Natural killer cell treated with Interleukin-12 subunit alpha and Interleukin-12 subunit beta and Interleukin-15 and Interleukin-18, amount 100 ng/mL, for 72 hours (primary cell): Measurements from ENCODE around the gene RBM25. TPM values are rescaled to one million over a fixed set of nuclear protein-coding genes. Genes with fewer than 3 reads are reported as not detected.
A peak's percentile ranks its signal among the peaks of the same experiment; 100 is the strongest.

Experiments
- ATAC-seq, 2 donors: fragments of 150-1000 bp; cut with Tn5 transposase in 1 of 2; sonication (Bioruptor Pico), chemical (Tn5 transposase) in 1 of 2; 2 replicates each; pipeline ENCODE4 v1.10.0; 2021
- DNase-seq: peaks from one replicate; pipeline ENCODE4 v3.0.0; 2022; ENCODE audit warnings: low spot score
- H3K27ac Mint-ChIP-seq, 2 donors: 1 replicate in 1 of 2; 2 replicates in 1 of 2; pipeline ENCODE4 v1.8.0; 2022; ENCODE audit warnings: mixed read lengths in 2 of 2, mild to moderate bottlenecking in 1 of 2, moderate library complexity in 1 of 2
- H3K27me3 Mint-ChIP-seq, 2 donors: 1 replicate in 1 of 2; 2 replicates in 1 of 2; pipeline ENCODE4 v1.8.0; 2022; ENCODE audit warnings: mixed read lengths in 2 of 2
- H3K36me3 Mint-ChIP-seq: one replicate; pipeline ENCODE4 v1.8.0; 2022; ENCODE audit warnings: mixed read lengths
- H3K4me1 Mint-ChIP-seq, 2 donors: 1 replicate in 1 of 2; 2 replicates in 1 of 2; pipeline ENCODE4 v1.8.0; 2022; ENCODE audit warnings: low read depth in 2 of 2, mixed read lengths in 2 of 2, mild to moderate bottlenecking in 1 of 2
- H3K4me3 Mint-ChIP-seq: one replicate; pipeline ENCODE4 v1.8.0; 2022; ENCODE audit warnings: mixed read lengths
- H3K9me3 Mint-ChIP-seq: 2 replicates; pipeline ENCODE4 v1.8.0; 2022; ENCODE audit warnings: mixed read lengths
- total RNA-seq, 2 donors: library from RNA; stranded (reverse); gene quantifications; one replicate each; pipeline ENCODE4 v1.2.3, GENCODE V29; 2022

Gene RBM25
- total RNA-seq, 2 donors from 2014 or later = 99.7 to 144 TPM

DNA sequence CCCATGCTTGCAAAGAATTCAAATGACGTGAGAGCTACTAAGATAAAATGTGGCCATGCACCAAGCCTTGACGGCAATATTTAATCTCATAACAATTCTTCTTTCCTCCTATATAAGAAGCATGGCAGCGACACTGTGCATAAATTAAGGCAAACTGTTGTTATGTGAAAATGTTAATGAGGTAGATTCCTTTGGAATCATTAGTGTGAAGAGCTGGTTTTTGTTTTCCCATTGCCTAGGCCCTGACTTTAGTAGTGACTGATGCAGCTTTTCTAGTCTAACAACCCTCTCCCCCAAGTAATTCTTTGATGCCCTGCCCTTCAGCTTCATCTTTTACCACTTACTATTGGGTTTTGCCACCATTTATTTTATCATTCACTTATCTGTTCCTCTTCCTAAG is 67.4 kb downstream of the RBM25 start:
- Mint-ChIP-seq H3K4me3 (no peak overlapping the region), H3K9me3 (no peaks in the 10 kb centered on the region), H3K4me1 (no peaks in the 10 kb centered on the region), H3K36me3 (peaks cover 5% of the 10 kb centered on the region), H3K27ac (no peak overlapping the region), H3K27me3 (no peaks in the 10 kb centered on the region)
- ATAC-seq (no peak), DNase-seq (no peak)

DNA sequence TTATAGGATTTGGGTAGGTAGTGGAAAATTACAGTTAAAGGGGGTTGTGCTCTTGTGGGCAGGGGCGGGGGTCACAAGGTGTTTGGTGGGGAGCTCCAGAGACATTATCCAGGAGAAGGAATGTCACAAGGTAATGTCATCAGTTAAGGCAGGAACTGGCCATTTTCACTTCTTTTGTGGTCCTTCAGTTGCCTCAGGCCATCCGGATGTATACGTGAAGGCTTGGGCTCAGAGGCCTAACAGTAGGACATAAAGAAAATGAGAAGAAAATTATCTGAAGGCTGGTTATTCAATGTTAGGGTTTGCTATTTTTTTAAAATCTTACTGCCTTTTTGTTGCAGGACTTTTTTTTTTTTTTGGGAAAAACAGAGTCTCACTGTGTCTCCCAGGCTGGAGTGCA is 75.5 kb downstream of the RBM25 start:
- no peaks in the 10 kb centered on the region for H3K9me3 Mint-ChIP-seq
- DNase-seq (no peak), ATAC-seq (no peak)
- no peak overlapping the region for H3K27ac Mint-ChIP-seq
- no peaks in the 10 kb centered on the region for H3K27me3 Mint-ChIP-seq
- H3K36me3 Mint-ChIP-seq = peaks cover 9% of the 10 kb centered on the region
- H3K4me3 Mint-ChIP-seq = no peak overlapping the region
- peaks cover 10 to 21% of the 10 kb centered on the region in 2 donors for H3K4me1 Mint-ChIP-seq

DNA sequence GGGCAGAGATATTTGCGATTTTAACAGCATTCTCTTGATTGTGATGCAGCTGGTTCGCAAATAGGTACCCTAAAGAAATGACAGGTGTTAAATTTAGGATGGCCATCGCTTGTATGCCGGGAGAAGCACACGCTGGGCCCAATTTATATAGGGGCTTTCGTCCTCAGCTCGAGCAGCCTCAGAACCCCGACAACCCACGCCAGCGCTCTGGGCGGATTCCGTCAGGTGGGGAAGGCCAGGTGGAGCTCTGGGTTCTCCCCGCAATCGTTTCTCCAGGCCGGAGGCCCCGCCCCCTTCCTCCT is 77.7 kb downstream of the RBM25 start:
- Mint-ChIP-seq H3K9me3 (no peaks in the 10 kb centered on the region), H3K27me3 (no peaks in the 10 kb centered on the region), H3K27ac (peak overlapping the region; percentile 82 to 86), H3K36me3 (peaks cover 9% of the 10 kb centered on the region), H3K4me1 (peaks cover 16 to 26% of the 10 kb centered on the region in 2 donors), H3K4me3 (peak overlapping the region; percentile 92)
- DNase-seq (no peak), ATAC-seq (no peak)

DNA sequence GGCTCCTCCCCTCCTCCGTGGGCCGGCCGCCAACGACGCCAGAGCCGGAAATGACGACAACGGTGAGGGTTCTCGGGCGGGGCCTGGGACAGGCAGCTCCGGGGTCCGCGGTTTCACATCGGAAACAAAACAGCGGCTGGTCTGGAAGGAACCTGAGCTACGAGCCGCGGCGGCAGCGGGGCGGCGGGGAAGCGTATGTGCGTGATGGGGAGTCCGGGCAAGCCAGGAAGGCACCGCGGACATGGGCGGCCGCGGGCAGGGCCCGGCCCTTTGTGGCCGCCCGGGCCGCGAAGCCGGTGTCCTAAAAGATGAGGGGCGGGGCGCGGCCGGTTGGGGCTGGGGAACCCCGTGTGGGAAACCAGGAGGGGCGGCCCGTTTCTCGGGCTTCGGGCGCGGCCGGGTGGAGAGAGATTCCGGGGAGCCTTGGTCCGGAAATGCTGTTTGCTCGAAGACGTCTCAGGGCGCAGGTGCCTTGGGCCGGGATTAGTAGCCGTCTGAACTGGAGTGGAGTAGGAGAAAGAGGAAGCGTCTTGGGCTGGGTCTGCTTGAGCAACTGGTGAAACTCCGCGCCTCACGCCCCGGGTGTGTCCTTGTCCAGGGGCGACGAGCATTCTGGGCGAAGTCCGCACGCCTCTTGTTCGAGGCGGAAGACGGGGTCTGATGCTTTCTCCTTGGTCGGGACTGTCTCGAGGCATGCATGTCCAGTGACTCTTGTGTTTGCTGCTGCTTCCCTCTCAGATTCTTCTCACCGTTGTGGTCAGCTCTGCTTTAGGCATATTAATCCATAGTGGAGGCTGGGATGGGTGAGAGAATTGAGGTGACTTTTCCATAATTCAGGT is 78.3 kb downstream of the RBM25 start, which contains the start of gene PSEN1:
Gene PSEN1 (plus strand): TSS at position 121 of the 839 bp plus-strand sequence. CDS start 11,513 bp downstream, outside the sequence.
- H3K4me1 Mint-ChIP-seq = peaks cover 18 to 29% of the 10 kb centered on the region in 2 donors
- peak within 1 kb of the TSS; percentile 82 to 86 for H3K27ac Mint-ChIP-seq
- no peaks in the 10 kb centered on the region for H3K27me3 Mint-ChIP-seq
- DNase-seq (peak; percentile 99), ATAC-seq (peak; percentile 98 to 99)
- peak within 1 kb of the TSS; percentile 92 for H3K4me3 Mint-ChIP-seq
- H3K36me3 Mint-ChIP-seq = peaks cover 9% of the 10 kb centered on the region
- H3K9me3 Mint-ChIP-seq = no peaks in the 10 kb centered on the region

DNA sequence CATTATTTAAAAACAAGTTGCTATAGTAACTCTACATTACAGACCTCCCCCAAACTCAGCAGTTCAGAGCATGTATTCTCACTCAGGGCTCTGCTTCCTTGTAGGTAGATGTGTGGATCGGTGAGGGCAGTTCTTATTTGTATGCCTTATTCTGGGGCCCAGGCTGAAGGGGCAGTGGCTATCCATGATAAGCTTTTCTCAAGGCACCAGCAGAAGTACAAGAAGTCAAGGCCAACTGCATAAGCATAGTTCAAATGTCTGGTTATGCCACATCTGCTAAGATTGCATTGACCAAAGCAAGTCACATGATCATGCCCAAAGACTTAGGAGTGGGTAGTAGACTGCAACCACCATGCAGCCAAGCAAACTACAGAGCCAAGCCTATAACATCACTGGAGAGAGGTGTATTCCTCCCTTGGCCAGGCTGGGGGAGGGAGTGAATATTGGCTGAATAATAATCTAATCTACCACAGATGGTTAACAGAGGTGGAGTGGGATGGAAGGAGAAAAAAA is 82.5 kb downstream of the RBM25 start:
- no peaks in the 10 kb centered on the region for H3K27me3 Mint-ChIP-seq
- ATAC-seq (no peak), DNase-seq (no peak)
- no peaks in the 10 kb centered on the region for H3K9me3 Mint-ChIP-seq
- H3K27ac Mint-ChIP-seq = peak overlapping the region in 1 of 2 donors; percentile 42
- no peaks in the 10 kb centered on the region for H3K36me3 Mint-ChIP-seq
- no peak overlapping the region for H3K4me3 Mint-ChIP-seq
- peaks cover 33 to 37% of the 10 kb centered on the region in 2 donors for H3K4me1 Mint-ChIP-seq

DNA sequence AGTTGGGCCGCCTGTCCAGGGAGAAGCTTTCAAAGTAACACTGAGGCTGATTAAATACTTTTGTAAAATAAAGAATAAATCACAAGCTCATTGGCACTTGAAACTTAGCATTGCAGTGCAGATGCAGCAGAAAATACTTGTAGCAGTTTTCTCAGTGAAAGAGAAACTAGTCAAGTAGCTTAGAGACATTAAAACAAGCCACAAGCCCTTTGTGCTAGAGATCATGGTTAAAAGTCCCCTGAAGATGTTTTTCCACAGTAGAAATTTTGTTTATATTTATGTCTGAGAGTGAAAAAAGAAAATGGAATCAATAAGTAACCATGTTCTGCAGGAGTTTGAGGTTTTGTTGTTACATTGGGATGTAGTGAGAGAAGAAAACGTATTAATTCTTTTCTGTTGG is 83.9 kb downstream of the RBM25 start:
- Mint-ChIP-seq H3K9me3 (no peaks in the 10 kb centered on the region), H3K27ac (peak overlapping the region in 1 of 2 donors; percentile 16), H3K4me1 (peaks cover 28 to 32% of the 10 kb centered on the region in 2 donors), H3K4me3 (no peak overlapping the region), H3K36me3 (no peaks in the 10 kb centered on the region), H3K27me3 (no peaks in the 10 kb centered on the region)
- ATAC-seq (no peak), DNase-seq (no peak)

DNA sequence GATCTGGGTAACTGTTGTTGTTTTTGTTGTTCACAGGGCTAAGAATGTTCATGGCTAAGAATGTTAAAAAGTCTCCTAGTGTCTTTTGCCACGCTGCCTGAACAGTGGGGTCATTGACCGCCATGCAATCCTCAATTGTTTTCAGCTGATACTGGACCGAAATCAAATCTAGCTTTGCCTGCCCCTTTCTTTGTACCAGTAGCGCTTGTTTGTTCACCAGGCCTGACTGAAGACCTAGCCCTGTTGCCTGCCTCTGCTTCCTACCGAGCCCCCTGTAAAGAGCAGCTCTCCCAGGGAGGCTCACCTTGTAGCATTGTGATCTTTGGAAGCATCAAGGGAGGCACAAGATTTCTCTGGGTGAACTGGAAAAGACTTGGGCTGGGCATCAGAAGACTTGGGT is 84.7 kb downstream of the RBM25 start:
- ATAC-seq = no peak
- H3K4me1 Mint-ChIP-seq = peaks cover 24 to 27% of the 10 kb centered on the region in 2 donors

DNA sequence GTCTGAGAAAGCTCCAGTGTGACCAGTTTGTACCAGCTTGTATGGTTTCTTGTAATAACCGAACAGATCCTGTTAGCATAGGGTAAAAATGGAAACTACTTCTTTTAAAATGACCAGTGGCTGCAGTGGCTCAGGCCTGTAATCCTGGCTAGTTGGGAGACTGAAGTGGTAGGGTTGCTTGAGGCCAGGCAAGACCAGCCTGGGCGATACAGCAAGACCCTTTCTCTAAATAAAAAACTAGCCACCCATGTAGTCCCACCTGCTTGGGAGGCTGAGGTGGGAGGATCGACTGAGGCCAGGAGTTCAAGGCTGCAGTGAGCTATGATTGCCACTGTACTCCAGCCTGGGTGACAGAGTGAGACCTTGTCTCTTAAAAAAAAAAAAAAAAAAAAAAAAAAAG is 85.3 kb downstream of the RBM25 start:
- H3K36me3 Mint-ChIP-seq = no peaks in the 10 kb centered on the region
- no peak overlapping the region for H3K27ac Mint-ChIP-seq
- peaks cover 27% of the 10 kb centered on the region in 2 donors for H3K4me1 Mint-ChIP-seq
- no peaks in the 10 kb centered on the region for H3K27me3 Mint-ChIP-seq
- no peak overlapping the region for H3K4me3 Mint-ChIP-seq
- ATAC-seq (no peak), DNase-seq (no peak)
- H3K9me3 Mint-ChIP-seq = no peaks in the 10 kb centered on the region

More for the DNA sequence above, 84.7 kb downstream of the RBM25 start:
- DNase-seq = no peak
- no peaks in the 10 kb centered on the region for H3K9me3 Mint-ChIP-seq
- H3K27me3 Mint-ChIP-seq = no peaks in the 10 kb centered on the region
- H3K27ac Mint-ChIP-seq = peak overlapping the region in 1 of 2 donors; percentile 16
- no peaks in the 10 kb centered on the region for H3K36me3 Mint-ChIP-seq
- H3K4me3 Mint-ChIP-seq = no peak overlapping the region

DNA sequence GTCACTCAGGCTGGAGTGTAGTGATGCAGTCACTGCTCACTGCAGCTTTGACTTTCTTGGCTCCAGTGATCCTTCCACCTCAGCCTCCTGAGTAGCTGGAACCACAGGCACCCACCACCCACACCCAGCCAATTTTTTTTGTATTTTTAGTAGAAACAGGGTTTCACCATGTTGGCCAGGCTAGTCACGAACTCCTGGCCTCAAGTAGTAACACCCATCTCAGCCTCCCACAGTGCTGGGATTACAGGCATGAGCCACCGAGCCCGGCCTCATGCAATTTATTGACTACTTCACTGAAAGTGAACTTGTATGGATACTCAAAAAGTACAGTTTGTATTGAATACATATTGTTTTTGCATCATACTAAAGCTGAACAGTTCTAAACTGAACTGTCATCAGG is 87.0 kb downstream of the RBM25 start:
- no peak for ATAC-seq
- Mint-ChIP-seq H3K36me3 (no peaks in the 10 kb centered on the region), H3K27ac (no peak overlapping the region), H3K27me3 (no peaks in the 10 kb centered on the region), H3K4me3 (no peak overlapping the region), H3K9me3 (no peaks in the 10 kb centered on the region), H3K4me1 (peaks cover 27% of the 10 kb centered on the region in 2 donors)
- DNase-seq = no peak

DNA sequence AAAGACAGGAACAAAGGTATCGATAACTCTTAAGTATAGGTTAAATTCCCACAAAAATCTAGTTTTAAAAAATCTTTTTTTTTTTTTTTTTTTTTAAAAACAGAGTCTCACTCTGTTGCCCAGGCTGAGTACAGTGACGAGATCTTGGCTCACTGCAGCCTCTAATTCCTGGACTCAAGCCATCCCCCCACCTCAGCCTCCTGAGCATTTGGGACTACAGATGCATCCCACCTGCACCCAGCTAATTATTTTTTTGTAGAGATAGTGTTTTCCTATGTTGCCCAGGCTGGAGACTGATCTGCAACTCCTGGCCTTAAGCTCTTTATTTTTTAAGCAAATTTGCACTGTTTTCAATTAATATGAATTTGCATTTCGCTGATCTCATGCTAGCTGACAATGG is 87.8 kb downstream of the RBM25 start:
- no peaks in the 10 kb centered on the region for H3K36me3 Mint-ChIP-seq
- H3K27ac Mint-ChIP-seq = no peak overlapping the region
- peaks cover 20 to 21% of the 10 kb centered on the region in 2 donors for H3K4me1 Mint-ChIP-seq
- no peak for ATAC-seq
- no peak overlapping the region for H3K4me3 Mint-ChIP-seq
- no peak for DNase-seq
- no peaks in the 10 kb centered on the region for H3K27me3 Mint-ChIP-seq
- H3K9me3 Mint-ChIP-seq = no peaks in the 10 kb centered on the region

DNA sequence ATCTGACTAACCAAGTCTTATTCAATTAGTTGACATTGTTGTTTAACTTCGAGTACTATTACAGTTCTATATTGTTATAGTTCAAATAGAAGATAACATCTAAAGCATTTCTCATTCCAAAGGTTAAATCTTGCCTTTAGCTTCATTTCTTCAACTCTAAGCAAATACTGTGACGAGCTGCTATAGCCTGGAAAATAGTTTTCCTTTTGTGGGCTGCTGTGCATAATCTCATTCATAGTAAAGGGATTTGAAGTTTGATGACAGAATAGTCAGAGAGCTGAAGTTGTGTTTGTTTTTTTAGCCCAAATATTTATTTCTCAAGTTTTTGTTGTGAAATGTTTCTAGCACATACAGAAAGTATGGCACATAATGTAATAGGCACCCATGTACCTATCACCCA is 91.4 kb downstream of the RBM25 start:
- H3K4me3 Mint-ChIP-seq = no peak overlapping the region
- no peaks in the 10 kb centered on the region for H3K36me3 Mint-ChIP-seq
- H3K27ac Mint-ChIP-seq = no peak overlapping the region
- H3K4me1 Mint-ChIP-seq = peaks cover 5 to 10% of the 10 kb centered on the region in 2 donors
- no peaks in the 10 kb centered on the region for H3K27me3 Mint-ChIP-seq
- no peak for ATAC-seq
- H3K9me3 Mint-ChIP-seq = no peaks in the 10 kb centered on the region
- DNase-seq = no peak

DNA sequence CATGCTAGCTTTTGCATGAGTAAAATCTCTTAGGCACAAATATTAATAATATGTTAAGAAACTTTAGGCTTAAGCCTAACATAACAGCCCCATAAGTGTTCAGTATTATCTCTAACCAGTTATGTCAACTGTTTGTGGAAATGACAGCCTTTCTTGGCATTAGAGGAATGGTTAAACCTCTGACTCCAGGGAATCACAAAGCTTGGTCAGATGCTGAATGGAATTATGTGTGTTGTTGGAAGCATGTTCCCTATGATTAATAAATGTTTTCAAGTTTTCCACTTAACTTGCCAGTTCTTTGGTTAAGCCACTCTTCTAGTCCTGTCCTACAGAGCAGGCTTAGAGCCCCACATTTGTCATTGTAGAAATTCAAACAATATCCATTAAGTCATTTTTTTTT is 94.9 kb downstream of the RBM25 start:
- DNase-seq (no peak), ATAC-seq (no peak)
- Mint-ChIP-seq H3K4me3 (no peak overlapping the region), H3K36me3 (no peaks in the 10 kb centered on the region), H3K9me3 (no peaks in the 10 kb centered on the region), H3K27ac (no peak overlapping the region), H3K27me3 (no peaks in the 10 kb centered on the region), H3K4me1 (peaks cover 0 to 1% of the 10 kb centered on the region in 2 donors)

DNA sequence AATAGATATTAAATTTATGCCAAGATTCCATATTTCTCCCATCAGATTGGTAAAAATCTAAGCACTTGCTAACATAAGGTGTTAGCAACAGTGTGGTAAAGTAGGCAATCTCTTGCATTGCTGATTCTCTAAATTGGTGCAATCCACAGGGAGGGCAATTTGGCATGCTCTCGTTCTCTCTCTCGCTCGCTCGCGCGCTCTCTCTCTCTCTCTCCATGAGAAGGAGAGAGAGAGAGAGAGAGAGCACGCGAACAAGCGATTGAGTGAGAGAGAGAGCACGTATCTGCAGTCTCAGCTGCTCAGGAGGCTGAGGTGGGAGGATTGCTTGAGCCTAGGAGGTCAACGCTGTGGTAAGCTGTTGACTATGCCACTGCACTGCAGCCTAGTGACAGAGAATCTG is 103.9 kb downstream of the RBM25 start:
- Mint-ChIP-seq H3K4me3 (no peak overlapping the region), H3K27me3 (no peaks in the 10 kb centered on the region), H3K4me1 (peaks cover 0 to 3% of the 10 kb centered on the region in 2 donors), H3K27ac (no peak overlapping the region), H3K9me3 (no peaks in the 10 kb centered on the region), H3K36me3 (peaks cover 22% of the 10 kb centered on the region)
- DNase-seq (no peak), ATAC-seq (no peak)

DNA sequence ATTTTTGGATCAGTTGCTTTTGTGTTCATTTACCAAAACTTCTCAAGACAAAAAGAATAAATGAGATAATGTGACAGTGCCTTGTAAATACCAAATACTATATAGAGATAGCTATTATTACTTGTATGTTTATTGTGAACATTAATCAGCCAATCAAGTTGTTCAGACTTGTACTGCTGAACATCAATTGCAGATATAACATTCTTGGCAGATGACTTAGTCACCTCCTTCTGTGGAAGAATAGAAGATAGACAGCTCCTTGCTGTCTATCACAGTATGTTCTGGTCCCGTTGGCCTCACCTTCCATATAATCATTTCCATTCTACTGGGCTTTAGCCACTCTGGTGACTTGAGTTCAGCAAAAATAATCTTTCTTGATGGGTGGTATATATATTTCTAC is 108.1 kb downstream of the RBM25 start:
- H3K36me3 Mint-ChIP-seq = peaks cover 22% of the 10 kb centered on the region
- H3K9me3 Mint-ChIP-seq = no peaks in the 10 kb centered on the region

More for the DNA sequence above, 108.1 kb downstream of the RBM25 start:
- Mint-ChIP-seq H3K4me1 (peaks cover 0 to 6% of the 10 kb centered on the region in 2 donors), H3K27ac (no peak overlapping the region), H3K27me3 (no peaks in the 10 kb centered on the region), H3K4me3 (no peak overlapping the region)
- ATAC-seq (no peak), DNase-seq (no peak)
